ENCODE measurements around the gene TCEAL5. TPM values are rescaled to one million over a fixed set of nuclear protein-coding genes. Genes with fewer than 3 reads are reported as not detected.
"Not testable (repeated sequence)": the region's sequence is repeated elsewhere in the genome, so short reads cannot be mapped to it uniquely, and the experiment has no call there.

TCEAL5 gene
- total RNA-seq, 1 experiment from 2014 or later: not detected

DNA sequence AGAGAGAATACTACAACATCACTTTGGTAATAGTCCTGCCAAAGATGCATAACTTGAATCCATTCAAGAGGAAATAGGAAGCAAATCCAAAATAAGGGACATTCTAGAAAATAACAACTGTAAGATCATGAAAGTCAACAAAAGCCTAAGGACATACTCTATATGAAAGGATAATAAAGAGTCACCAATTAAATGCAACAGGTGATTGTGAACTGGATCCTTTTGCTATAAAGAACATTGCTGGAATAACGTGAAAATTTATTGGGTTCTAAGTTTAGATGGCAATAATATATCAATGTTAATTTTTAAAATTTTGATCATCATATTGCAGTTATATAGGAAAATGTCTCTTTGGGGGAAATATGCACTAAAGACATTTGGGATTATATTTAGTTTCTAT is 41.7 kb downstream of the TCEAL5 start:
- no peak for DNase-seq (ENCODE audit: low read depth)

- no peak for DNase-seq (ENCODE audit: low read depth)
Observed at GRCh38 chrX:103233263-103233662, 43.3 kb downstream of the TCEAL5 start.

DNA sequence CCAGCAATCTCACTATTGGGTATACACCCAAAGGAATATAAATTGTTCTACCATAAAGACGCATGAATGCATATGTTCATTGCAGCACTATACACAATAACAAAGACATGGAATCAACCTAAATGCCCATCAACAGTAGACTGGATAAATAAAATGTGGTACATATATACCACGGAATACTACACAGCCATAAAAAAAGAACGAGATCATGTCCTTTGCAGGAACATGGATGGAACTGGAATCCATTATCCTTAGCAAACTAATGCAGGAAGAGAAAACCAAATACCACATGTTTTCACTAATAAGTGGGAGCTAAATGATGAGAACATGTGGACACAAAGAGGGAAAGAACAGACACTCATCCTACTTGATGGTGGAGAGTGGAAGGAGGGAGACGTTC is 50.6 kb downstream of the TCEAL5 start:
- not testable (repeated sequence) for DNase-seq (ENCODE audit: low read depth)

Other genes with a start within 250 kb of the TCEAL5 start
- gene BEX1, start 212.6 kb downstream of the TCEAL5 start, total RNA-seq (2014; rRNA removed; shearing (Covaris generic)): 561 and 726 TPM in 2 replicates
- 1.4 and 5.2 TPM in 2 replicates for gene NXF3, start 183.6 kb downstream of the TCEAL5 start, total RNA-seq (2014; rRNA removed; shearing (Covaris generic))
- 6.3 and 7.3 TPM in 2 replicates for gene BEX4, start 61.6 kb downstream of the TCEAL5 start, total RNA-seq (2014; rRNA removed; shearing (Covaris generic))
- 160 and 176 TPM in 2 replicates for gene TCEAL8, start 21.6 kb downstream of the TCEAL5 start, total RNA-seq (2014; rRNA removed; shearing (Covaris generic))
- 8.9 and 15.4 TPM in 2 replicates for gene BEX2, start 34.2 kb upstream of the TCEAL5 start, total RNA-seq (2014; rRNA removed; shearing (Covaris generic))
- gene TCEAL7, start 53.5 kb upstream of the TCEAL5 start, total RNA-seq (2014; rRNA removed; shearing (Covaris generic)): 5.2 and 6.3 TPM in 2 replicates
- 261 TPM in 2 replicates for gene TCEAL9, start 79.8 kb upstream of the TCEAL5 start, total RNA-seq (2014; rRNA removed; shearing (Covaris generic))
- gene BEX3, start 99.8 kb upstream of the TCEAL5 start, total RNA-seq (2014; rRNA removed; shearing (Covaris generic)): 437 and 579 TPM in 2 replicates
- 0.07 TPM in 1 of 2 replicates, not detected in the other for gene RAB40A, start 242.7 kb upstream of the TCEAL5 start, total RNA-seq (2014; rRNA removed; shearing (Covaris generic))